GM19438 (cell line): ENCODE measurements around the gene ATRAID.
"Not testable (repeated sequence)": the region's sequence is repeated elsewhere in the genome, so short reads cannot be mapped to it uniquely, and the experiment has no call there.

ENCODE experiments used
- ATAC-seq: cut with Tn5 transposase; IDR thresholded peaks from one replicate; pipeline ENCODE4 v1.9.1; 2021; ENCODE audit warnings: low read depth; ENCODE audit not compliant: unreplicated experiment

Gene ATRAID

GRCh38 chr2:27191070-27191829, 20.6 kb upstream of the ATRAID start:
- ATAC-seq: no peak

GRCh38 chr2:27194538-27195354, 17.1 kb upstream of the ATRAID start:
- no peak for ATAC-seq

GRCh38 chr2:27195799-27196198, 16.0 kb upstream of the ATRAID start:
- not testable (repeated sequence) for ATAC-seq

GRCh38 chr2:27198068-27198467, 13.8 kb upstream of the ATRAID start:
- ATAC-seq: not testable (repeated sequence)

- ATAC-seq: no peak
Observed at GRCh38 chr2:27198627-27199026, 13.2 kb upstream of the ATRAID start.

- ATAC-seq: no peak
Observed at GRCh38 chr2:27199241-27199640, 12.6 kb upstream of the ATRAID start.

- ATAC-seq: no peak
Observed at GRCh38 chr2:27201675-27202074, 10.2 kb upstream of the ATRAID start.

- ATAC-seq: no peak
Observed at GRCh38 chr2:27202854-27203253, 9.0 kb upstream of the ATRAID start.

GRCh38 chr2:27203741-27204140, 8.1 kb upstream of the ATRAID start:
- ATAC-seq: no peak

GRCh38 chr2:27204566-27204965, 7.3 kb upstream of the ATRAID start:
- no peak for ATAC-seq

- ATAC-seq: no peak
Observed at GRCh38 chr2:27205206-27205605, 6.6 kb upstream of the ATRAID start.

- ATAC-seq: no peak
Observed at GRCh38 chr2:27206346-27206745, 5.5 kb upstream of the ATRAID start.

- no peak for ATAC-seq
Observed at GRCh38 chr2:27208486-27209050, 3.3 kb upstream of the ATRAID start.

- ATAC-seq: no peak
Observed at GRCh38 chr2:27209621-27210401, 2.0 kb upstream of the ATRAID start.

GRCh38 chr2:27211241-27211942, 449 bp upstream of the ATRAID start:
- ATAC-seq: no peak

- peak; percentile 1 for ATAC-seq
Observed at GRCh38 chr2:27212626-27213471, 1.0 kb downstream of the ATRAID start.

GRCh38 chr2:27214941-27215340, 3.1 kb downstream of the ATRAID start:
- ATAC-seq: no peak

- no peak for ATAC-seq
Observed at GRCh38 chr2:27216416-27217137, 4.7 kb downstream of the ATRAID start.
